Left ventricle myocardium superior (tissue), 1 donor: Measurements from ENCODE around the gene PPP1R16B. TPM values are rescaled to one million over a fixed set of nuclear protein-coding genes. Genes with fewer than 3 reads are reported as not detected.
"Not testable (repeated sequence)": the region's sequence is repeated elsewhere in the genome, so short reads cannot be mapped to it uniquely, and the experiment has no call there.

Experiments
- ATAC-seq: fragments of 200-7000 bp; cut with Tn5 transposase; one replicate; pipeline ENCODE4 v1.9.1; 2020; ENCODE audit warnings: mild to moderate bottlenecking, moderate library complexity
- DNase-seq: peaks from one replicate; pipeline ENCODE4 v3.0.0-alpha.2; 2020
- intact Hi-C: fragments of 100-400 bp; cut with micrococcal nuclease; formaldehyde crosslinking; loops from one replicate; pipeline ENCODE4 v1.11.0; 2022
- total RNA-seq: library from RNA; stranded (reverse); fragmentation: NEBNext Ultra II Directional; extraction: Animal tissue kit (Norgen Biotek cat#: 25700); gene quantifications from one replicate; pipeline ENCODE4 v1.2.1, GENCODE V29; 2021
- donor health status: DM: no; HTN: yes; CAD: no; lungs with severe emphysema.

Gene PPP1R16B
- total RNA-seq, 1 donor from 2014 or later, result 9.4 TPM

DNA sequence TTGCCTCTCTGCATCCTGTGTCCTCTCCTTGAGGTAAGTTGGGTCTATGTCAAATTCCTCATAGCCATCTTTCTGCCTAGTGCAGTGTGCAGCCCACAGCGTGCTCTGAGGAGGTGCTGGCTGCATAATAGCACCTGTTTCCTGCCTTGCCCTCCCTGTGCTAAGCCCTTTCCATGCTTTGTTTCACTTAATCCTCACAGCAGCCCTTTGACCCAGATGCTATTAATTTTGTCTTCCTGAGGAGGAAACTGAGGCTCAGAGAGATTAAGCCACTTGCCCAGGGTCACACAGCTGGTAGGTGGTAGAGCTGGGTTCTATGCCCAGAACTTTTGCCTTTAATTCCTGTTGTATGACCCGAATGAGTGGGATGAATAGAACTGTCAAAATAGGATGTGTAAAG lies 134.2 kb downstream of the PPP1R16B start:
- intact Hi-C loops, result no loop called here
- ATAC-seq (no peak), DNase-seq (no peak)

DNA sequence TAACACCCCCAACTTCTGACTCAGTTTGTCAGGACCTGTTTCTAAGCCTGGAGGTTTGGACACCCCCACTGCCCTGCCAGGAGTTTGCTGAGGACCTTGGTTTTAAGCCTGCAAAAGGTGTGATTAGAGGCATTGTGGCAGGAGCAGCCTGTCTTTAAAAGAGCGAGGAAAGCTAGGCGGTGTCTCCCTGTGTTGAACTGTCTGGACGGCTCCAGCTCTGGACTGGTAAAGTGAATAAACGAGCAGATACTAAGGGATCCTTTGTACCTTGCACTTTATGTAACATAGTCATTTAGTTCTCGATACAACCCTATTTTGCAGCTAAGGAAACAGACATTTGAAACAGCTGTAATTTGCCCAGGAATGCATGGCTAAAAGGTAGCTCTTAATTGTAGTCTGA lies 135.1 kb downstream of the PPP1R16B start:
- ATAC-seq (no peak), DNase-seq (no peak)
- intact Hi-C loops, result no loop called here

DNA sequence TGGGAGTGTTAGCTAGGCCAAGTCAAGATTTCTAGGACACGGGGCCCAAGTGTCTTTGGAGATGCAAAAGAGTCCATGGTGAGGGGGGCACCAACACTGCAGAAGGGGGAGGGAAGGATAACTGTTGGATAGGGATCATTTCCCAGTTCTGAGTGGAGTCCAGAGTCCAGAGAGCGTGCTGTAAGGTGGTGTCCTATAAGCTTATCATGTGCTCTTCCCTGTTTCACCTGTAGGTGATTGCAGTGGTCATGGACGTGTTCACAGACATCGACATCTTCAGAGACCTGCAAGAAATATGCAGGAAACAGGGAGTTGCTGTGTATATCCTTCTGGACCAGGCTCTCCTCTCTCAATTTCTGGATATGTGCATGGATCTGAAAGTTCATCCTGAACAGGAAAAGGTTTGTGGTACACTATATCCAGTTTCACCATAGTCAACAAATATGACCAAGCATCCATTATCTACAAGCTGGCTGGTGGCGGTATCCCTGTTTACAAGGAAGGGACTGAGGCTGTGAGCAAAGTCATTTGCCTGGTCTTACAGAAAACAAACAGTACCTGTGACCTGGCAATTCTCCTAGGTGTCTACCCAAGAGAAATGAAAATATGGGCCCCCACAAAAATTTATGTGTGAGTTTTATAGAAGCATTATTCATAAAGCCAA lies 136.4 kb downstream of the PPP1R16B start:
- ATAC-seq, result no peak
- DNase-seq, result no peak

DNA sequence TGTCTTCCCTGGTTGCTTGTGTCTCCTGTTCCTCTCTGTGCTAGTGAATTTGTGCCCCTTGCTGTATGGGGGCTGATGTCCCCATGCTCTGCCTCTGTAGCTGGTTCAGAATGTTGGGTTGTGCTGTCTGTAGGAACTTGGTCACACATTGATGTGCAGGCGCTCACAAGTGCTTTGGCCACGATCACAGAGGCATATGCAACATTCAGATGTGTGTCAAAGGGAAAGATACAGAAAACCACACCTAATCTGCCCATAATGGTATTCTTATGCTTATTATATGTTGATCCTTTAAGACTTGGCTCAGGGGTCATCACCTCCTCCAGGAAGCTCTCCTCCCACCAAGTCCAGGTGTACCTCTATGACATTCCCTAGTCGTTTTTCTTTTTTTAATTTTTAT lies 139.5 kb downstream of the PPP1R16B start:
- no peak for ATAC-seq
- DNase-seq, result no peak
- intact Hi-C loops, result no loop called here

More for the DNA sequence above, 136.4 kb downstream of the PPP1R16B start:
- intact Hi-C loops, result no loop called here

DNA sequence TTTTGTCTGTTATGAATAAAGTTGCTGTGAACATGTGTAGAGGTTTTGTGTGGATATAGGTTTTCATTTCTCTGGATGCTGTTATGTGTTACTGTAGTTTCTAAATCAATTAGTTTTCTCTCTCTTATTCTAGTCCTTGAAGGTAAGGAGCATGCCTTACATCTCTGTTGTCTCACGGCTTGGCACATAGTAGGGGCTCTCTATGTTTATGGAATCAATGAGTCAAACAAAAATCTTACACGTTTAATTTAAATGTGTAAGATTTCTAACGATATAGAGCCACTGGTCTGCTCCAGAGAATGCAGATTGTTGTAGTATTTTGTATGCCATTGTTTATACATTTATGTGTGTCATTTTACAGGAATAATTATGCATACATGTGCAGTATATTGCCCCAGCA lies 141.3 kb downstream of the PPP1R16B start:
- no peak for ATAC-seq
- DNase-seq, result no peak
- intact Hi-C loops, result no loop called here

DNA sequence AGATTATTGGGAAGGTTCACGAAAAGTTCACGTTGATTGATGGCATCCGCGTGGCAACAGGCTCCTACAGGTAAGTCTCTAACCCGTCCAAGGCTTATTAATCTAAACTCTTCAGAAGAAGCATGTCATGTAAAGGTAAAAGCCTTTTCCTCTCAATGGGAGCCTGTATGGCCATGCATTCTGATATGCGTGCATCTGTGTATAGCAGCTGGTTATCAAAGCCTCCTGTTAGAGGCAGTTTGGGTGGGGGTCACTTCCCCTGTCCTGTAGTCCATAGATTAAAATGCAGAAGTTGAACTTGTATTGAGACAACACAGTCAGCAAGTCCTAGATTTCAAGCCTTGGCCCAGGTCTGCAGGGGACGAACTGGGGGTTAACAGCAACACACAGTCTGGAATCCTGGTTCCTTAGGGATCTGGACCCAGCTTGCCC lies 142.4 kb downstream of the PPP1R16B start:
- DNase-seq (no peak), ATAC-seq (no peak)
- intact Hi-C loops, result no loop called here

DNA sequence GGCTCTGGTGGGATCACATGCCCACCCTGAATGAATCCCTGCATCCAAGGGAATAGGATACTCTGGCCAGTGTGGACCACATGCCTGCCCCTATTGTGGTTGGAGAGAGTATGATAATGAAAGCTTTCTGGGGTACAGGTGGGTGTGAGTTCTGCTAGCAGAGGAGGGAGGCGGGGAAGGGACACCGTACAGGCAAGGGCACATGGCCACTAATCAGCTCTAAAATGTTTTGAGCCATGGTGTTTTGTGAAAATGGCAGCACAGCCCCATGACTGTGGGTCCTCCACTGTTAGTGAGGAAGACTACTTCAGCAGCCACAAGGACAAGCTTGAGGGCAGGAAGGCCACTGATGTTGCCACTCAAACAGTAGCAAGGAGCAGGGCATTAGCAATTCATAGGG lies 144.8 kb downstream of the PPP1R16B start:
- no peak for DNase-seq
- intact Hi-C loops, result no loop called here
- ATAC-seq, result no peak

DNA sequence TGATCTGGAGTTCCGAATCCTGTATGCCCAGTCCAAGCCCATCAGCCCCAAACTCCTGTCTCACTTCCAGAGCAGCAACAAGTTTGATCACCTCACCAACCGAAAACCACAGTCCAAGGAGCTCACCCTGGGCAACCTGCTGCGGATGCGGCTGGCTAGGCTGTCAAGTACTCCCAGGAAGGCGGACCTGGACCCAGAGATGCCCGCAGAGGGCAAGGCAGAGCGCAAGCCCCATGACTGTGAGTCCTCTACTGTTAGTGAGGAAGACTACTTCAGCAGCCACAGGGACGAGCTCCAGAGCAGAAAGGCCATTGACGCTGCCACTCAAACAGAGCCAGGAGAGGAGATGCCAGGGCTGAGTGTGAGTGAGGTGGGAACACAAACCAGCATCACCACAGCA lies 146.1 kb downstream of the PPP1R16B start:
- ATAC-seq, result no peak
- intact Hi-C loops, result no loop called here

DNA sequence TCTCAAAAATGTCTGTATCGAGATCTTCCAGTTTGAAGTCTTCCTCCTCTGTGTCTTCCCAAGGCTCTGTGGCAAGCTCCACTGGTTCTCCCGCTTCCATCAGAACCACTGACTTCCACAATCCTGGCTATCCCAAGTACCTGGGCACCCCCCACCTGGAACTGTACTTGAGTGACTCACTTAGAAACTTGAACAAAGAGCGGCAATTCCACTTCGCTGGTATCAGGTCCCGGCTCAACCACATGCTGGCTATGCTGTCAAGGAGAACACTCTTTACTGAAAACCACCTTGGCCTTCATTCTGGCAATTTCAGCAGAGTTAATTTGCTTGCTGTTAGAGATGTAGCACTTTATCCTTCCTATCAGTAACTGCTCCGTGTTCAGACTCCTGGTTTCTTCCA lies 146.7 kb downstream of the PPP1R16B start:
- ATAC-seq (no peak), DNase-seq (no peak)
- intact Hi-C loops, result no loop called here

More for the DNA sequence above, 146.1 kb downstream of the PPP1R16B start:
- no peak for DNase-seq

DNA sequence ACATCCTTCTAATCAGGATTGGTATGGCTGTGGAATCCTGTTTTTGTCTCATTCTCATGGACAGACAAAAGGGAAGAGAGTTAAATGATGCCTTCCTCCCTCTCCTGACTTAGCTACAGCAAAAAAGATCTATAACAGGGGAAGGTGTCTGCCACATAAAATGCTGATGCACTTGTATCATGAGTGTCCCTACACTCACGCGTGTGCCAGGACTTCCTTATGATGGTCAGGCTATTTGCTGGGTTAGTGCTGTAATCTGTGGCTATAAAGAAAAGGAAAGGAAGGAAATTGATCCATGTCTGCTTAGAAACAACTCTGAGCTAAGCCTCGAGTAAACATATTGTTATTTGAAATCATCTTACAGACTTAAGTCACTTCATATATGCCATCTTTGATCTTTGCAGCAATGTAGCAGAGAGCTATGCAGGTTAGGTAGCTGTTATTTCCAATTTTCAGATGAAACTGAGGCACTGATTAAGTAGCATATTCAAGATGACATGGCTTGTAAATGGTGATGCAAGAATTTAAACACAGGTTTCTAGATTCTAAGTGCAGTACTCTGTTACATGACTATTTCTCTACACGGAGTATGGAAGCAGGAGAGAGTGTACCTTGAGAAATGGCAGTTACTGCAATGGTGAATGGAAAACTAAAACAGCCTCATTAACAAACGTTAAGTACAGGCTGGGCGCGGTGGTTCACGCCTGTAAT lies 148.3 kb downstream of the PPP1R16B start:
- no peak for ATAC-seq
- DNase-seq, result no peak
- intact Hi-C loops, result no loop called here

DNA sequence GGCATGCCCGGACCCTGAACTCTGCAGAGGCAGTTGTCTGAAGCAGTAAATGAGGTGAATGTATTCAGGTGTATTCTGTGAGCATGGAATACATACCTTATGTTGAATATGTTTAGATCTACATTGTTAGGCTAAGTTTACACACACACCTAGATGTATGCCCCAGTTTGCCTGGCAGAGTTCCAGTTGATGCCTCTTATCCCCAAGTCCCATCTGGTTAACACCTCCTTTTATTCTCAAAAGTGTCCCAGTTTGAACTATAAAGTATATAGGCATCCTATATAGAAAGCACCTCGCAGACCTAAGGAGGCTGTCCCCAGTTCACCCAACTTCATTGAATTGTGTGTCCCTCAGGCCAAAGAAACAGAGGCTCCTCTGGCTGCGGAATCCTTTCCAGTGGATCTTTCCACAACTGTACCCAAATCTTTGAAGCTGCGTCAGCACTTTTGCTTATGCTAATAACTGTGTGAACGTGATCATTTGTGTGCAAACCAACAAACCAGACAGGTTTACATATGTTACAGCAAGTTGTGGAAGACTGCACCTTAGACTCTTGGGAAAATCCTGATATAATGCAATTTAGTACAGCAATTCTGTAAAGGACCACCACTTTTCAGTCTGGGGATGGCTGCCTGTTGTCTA lies 151.9 kb downstream of the PPP1R16B start:
- no peak for DNase-seq
- no peak for ATAC-seq
- intact Hi-C loops, result no loop called here

DNA sequence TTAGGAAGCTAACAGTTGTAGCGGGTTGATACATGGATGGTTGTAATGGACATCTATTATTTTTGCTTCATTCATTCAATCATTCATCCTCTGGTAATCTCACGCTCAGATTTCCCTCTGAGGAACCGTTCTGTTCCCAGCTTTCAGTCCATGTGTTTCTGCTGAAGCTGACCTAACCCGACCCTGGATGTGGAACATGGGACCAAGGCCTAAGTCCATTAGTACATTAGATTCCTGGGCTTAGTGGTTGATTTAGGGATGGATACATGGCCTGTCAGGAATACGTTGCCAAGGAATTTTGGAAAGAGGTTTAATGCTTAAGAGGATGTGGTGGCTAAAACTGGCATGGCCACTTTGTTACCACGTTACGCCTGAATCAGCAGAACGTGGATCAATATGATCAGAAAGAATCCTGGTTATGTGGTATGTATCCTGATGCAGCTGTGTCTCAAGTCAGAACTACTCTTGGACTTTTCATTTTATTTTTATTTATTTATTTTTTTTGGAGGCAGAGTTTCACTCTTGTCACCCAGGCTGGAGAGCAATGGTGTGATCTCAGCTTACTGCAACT lies 152.5 kb downstream of the PPP1R16B start:
- intact Hi-C loops, result no loop called here
- no peak for ATAC-seq
- no peak for DNase-seq

DNA sequence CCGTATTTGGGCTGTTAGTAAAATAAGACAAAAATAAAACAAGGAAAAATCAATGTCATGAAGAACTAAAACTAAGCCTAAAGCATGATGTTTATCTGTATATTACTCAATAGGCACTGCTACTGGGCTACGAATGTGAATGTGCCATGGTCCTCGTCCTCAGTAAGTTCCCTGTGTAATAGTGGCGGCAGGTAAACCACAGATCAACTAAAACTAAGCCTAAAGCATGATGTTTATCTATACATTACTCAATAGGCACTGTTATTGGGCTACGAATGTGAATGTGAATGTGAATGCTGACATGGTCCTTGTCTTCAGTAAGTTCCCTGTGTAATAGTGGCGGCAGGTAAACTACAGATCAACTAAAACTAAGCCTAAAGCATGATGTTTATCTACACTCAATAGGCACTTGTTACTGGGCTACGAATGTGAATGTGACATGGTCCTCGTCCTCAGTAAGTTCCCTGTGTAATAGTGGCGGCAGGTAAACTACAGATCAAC lies 154.7 kb downstream of the PPP1R16B start:
- intact Hi-C loops, ATAC-seq, DNase-seq: not testable (repeated sequence)

DNA sequence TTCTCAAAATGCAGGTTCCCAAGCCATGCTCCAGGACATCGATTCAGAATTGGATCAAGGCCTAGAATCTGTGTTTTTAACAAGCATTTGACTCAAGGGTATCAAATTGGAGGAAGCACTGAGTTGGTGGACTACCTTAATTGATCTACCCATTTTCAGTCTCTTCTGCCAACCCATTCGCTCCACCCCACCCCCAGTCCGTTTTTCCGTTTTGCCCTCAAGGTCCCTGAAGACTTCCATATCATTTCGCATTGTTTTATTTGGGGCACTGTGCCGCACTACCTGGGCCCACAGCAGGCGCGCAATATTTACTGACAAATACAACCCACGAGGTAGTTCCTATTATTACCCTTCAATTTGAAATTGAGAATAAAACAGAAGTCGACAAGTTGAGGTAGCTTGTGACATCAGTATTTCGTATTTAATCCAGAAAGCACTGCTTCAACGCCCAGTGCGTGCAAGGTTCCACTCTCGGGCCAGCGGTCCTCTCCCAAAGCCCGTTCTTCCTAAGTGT lies 156.1 kb downstream of the PPP1R16B start:
- intact Hi-C loops, result no loop called here
- DNase-seq (no peak), ATAC-seq (no peak)

DNA sequence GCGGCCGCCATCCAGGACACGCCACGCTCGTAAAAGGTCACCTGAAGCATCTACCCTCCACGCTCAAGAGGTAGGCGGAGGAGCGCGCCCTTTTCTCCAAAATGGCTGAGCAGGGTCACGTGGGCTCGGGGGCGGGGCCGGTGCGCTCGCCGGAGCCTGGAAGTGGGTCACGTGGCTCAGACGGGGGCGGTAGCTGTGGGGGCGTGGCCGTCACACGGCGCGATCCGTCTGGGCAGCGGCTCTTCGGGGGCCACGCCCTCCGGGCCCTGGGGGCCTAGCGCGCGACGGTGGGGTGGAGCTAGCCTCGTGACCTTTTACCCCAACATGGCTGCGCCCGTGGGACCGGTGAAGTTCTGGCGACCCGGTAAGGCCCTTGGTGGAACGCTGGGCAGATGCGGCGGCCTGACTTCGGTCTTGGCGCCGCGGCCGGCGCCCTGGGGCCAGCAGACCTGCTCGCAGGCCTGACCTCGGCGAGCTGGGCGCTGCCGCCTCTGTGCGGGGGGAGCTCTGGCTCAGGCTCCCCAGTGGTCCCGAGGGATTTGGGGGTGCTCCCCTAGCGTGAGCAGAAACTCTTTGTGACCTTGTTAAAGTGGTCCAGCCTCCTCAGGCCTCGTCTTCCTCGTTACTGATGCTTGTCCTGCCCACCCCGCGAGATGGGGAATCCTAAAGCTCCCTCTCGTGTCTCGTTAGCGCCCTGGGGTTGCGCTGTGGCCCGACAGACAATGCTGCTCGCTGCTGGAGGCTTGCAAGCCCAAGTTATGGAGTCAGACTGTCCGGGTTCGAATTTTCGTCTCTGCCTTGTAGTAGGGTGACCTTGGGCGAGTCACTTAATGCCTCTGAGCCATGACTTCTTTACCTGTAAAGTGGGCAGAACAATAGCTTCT lies 156.8 kb downstream of the PPP1R16B start, which contains the start of gene DHX35:
DHX35 (plus strand) TSS at position 301 of the 884 bp plus-strand sequence; CDS start at position 325, 24 bp downstream.
- DNase-seq (peak; percentile 100), ATAC-seq (peak; percentile 100)
- intact Hi-C loops, result no loop called here

DNA sequence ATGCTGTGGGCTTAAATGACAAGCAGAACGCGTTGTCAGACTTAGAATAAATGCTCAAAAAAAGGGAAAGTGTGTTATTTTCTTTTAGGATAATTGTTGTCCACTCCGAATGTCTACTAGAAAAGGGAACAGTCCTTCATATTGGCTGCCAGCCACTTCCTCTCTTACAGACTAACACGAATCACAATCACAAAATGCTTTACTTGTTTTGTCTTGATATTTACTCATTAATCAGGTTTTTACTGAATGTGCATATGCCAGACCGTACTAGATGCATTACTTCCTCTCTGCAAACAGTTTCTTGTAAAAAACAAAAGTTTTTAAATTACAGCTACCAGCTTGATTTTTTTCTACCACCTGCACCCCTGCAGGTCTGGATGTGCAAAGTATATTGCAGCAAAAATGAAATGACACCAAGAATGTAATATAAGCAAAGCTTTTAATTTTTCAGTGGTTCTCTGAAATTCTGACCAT lies 157.5 kb downstream of the PPP1R16B start:
- intact Hi-C loops, result no loop called here
- ATAC-seq, result no peak
- no peak for DNase-seq

DNA sequence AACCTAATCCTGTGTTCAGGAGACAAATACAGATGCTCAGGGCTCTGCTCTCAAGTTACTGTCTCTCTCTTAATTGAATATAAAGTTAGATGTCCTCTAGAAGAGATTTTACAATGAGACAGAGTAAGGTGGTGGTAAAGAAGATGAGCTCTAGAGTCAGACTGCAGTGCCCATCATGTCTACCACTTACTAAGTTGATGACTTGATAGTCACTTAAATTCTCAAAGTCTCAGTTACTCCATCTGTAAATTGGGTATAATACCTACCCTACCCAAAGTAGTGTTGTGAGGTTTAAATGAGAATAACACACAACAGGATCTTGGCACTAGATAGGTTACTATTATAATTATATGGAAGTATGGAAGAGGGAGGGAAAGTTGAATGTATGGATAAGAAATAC lies 158.2 kb downstream of the PPP1R16B start:
- intact Hi-C loops, result no loop called here
- ATAC-seq (no peak), DNase-seq (no peak)

DNA sequence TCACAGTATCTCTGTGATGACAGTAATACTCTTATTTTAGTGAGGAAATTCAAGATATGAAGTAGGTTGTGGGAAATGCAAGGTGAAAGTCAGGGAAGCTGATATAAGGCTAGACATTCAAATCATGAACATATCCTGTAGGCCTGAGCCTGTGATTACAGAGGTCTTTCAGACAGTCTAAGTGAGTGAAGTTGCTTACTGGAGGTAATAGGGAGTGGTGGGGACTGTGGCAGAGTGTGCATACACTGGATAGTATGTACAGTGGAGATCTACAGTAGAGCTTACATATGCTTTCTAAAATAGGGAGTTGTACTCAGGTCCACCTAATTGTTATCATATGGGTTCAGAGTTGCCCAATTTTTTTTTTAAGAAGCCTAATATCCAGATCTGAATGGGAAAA lies 159.8 kb downstream of the PPP1R16B start:
- ATAC-seq (no peak), DNase-seq (no peak)
- intact Hi-C loops, result no loop called here

DNA sequence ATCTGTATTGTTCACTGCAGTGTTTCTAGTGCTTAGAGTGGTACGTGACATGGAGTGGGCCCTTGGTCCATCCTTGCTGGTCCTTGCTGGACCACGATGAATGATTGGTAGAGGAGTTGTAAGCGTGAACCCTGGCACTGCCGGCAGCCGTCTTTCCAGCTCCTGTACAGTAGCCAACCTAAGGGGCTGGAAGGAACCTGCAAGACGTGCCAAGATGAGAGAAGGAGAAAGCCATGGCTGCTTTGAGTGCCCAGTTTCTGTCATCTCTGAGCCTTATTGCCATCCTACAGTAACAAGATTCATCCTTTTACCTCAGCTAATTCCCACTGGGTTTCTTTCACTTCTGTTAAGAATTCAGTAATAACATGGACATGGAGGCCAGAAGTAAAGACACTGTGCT lies 162.6 kb downstream of the PPP1R16B start:
- ATAC-seq (no peak), DNase-seq (no peak)
- intact Hi-C loops, result no loop called here
